Stimulated activated naive B cell treated with anti-CD40 and anti-IgM and Interleukin-4, amounts not matched to agents 10 μg/mL and 1 μg/mL and 100 μg/mL, for 72 hours (primary cell): Measurements from ENCODE around the gene CKAP4.

Experiments used
- ATAC-seq, 2 donors: fragments of 150-1000 bp; cut with Tn5 transposase; replicated peaks; 2 replicates each; pipeline ENCODE4 v1.10.0; 2021; ENCODE audit warnings: moderate library complexity in 1 of 2
- DNase-seq: peaks from one replicate; pipeline ENCODE4 v3.0.0; 2021
- H3K27ac Mint-ChIP-seq: one replicate; pipeline ENCODE4 v1.8.0; 2022; ENCODE audit warnings: mild to moderate bottlenecking, mixed read lengths
- H3K27me3 Mint-ChIP-seq, 2 donors: one replicate each; pipeline ENCODE4 v1.8.0; 2022; ENCODE audit warnings: mixed read lengths in 2 of 2
- H3K36me3 Mint-ChIP-seq, 2 donors: one replicate each; pipeline ENCODE4 v1.8.0; 2022; ENCODE audit warnings: mixed read lengths in 2 of 2, mild to moderate bottlenecking in 1 of 2
- H3K4me1 Mint-ChIP-seq, 2 donors: one replicate each; pipeline ENCODE4 v1.8.0; 2022; ENCODE audit warnings: mixed read lengths in 2 of 2, mild to moderate bottlenecking in 1 of 2
- H3K4me3 Mint-ChIP-seq, 2 donors: one replicate each; pipeline ENCODE4 v1.8.0; 2022; ENCODE audit warnings: mild to moderate bottlenecking in 2 of 2, mixed read lengths in 2 of 2, moderate library complexity in 1 of 2
- H3K9me3 Mint-ChIP-seq, 2 donors: one replicate each; pipeline ENCODE4 v1.8.0; 2022; ENCODE audit warnings: mixed read lengths in 2 of 2, mild to moderate bottlenecking in 1 of 2

The CKAP4 gene

GRCh38 chr12:106219043-106219442 lies 28.8 kb downstream of the CKAP4 start:
- DNase-seq (no peak), ATAC-seq (no peak)
- peaks cover 6 to 8% of the 10 kb centered on the region in 2 donors for H3K36me3 Mint-ChIP-seq
- no peak overlapping the region for H3K4me3 Mint-ChIP-seq
- peaks cover 5 to 6% of the 10 kb centered on the region in 2 donors for H3K9me3 Mint-ChIP-seq
- H3K27ac Mint-ChIP-seq = no peak overlapping the region
- H3K27me3 Mint-ChIP-seq = peaks cover 51 to 57% of the 10 kb centered on the region in 2 donors
- H3K4me1 Mint-ChIP-seq = peaks cover 6 to 8% of the 10 kb centered on the region in 2 donors

GRCh38 chr12:106217706-106218105 lies 30.1 kb downstream of the CKAP4 start:
- H3K4me1 Mint-ChIP-seq = peaks cover 6 to 7% of the 10 kb centered on the region in 2 donors
- peaks cover 59 to 61% of the 10 kb centered on the region in 2 donors for H3K27me3 Mint-ChIP-seq
- DNase-seq (no peak), ATAC-seq (no peak)
- H3K4me3 Mint-ChIP-seq = no peak overlapping the region
- no peak overlapping the region for H3K27ac Mint-ChIP-seq
- peaks cover 6 to 8% of the 10 kb centered on the region in 2 donors for H3K36me3 Mint-ChIP-seq
- H3K9me3 Mint-ChIP-seq = peaks cover 5 to 6% of the 10 kb centered on the region in 2 donors

DNA sequence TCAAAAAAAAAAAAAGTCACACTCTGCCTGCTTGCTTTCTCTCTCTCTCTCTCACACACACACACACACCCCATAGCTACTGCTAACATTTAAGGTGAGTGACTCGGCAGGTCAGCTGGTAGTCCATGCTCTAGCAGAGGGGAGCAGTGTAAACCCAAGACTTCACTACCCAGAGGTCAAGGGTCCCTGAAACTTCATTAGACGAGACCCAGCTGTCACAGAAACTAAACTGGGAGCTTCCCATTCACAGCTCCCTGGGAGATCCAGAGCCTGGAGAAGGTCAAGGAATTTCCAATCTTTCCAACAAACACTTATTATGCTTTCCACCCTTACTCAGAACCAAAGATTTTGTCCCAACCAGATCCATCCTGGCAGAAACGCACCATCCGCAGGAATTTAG lies 33.2 kb downstream of the CKAP4 start:
- Mint-ChIP-seq H3K9me3 (peaks cover 5 to 6% of the 10 kb centered on the region in 2 donors), H3K36me3 (peaks cover 6 to 8% of the 10 kb centered on the region in 2 donors), H3K27ac (no peak overlapping the region), H3K4me1 (no peaks in the 10 kb centered on the region), H3K4me3 (no peak overlapping the region), H3K27me3 (peaks cover 59 to 70% of the 10 kb centered on the region in 2 donors)
- ATAC-seq (no peak), DNase-seq (no peak)

- peaks cover 5 to 6% of the 10 kb centered on the region in 2 donors for H3K9me3 Mint-ChIP-seq
- ATAC-seq (no peak), DNase-seq (no peak)
- H3K27ac Mint-ChIP-seq = no peak overlapping the region
- peaks cover 4 to 7% of the 10 kb centered on the region in 2 donors for H3K36me3 Mint-ChIP-seq
- no peak overlapping the region for H3K4me3 Mint-ChIP-seq
- peaks cover 63 to 67% of the 10 kb centered on the region in 2 donors for H3K27me3 Mint-ChIP-seq
- no peaks in the 10 kb centered on the region for H3K4me1 Mint-ChIP-seq
Observed at GRCh38 chr12:106213662-106214061, 34.2 kb downstream of the CKAP4 start.

DNA sequence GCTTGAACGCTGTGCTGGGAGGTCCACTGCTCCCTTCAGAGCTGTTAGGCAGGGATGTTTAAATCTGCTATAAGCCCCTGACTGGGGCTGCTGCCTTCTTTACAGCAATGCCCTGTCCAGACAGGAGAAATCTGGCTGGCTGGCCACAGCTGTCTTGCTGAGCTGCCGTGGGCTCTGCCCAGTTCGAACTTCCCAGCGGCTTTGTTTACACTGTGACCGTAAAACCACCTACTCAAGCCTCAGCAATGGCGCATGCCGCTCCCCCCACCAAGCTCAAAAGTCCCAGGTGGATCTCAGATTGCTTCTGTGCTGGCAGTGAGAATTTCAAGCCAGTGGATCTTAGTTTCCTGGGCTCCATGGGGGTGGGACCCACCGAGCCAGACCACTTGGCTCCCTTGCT lies 35.8 kb downstream of the CKAP4 start:
- Mint-ChIP-seq H3K4me1 (no peaks in the 10 kb centered on the region), H3K27me3 (peaks cover 67 to 70% of the 10 kb centered on the region in 2 donors), H3K9me3 (peaks cover 8 to 10% of the 10 kb centered on the region in 2 donors), H3K27ac (no peak overlapping the region), H3K4me3 (no peak overlapping the region), H3K36me3 (no peaks in the 10 kb centered on the region)
- no peak for DNase-seq
- no peak for ATAC-seq

- Mint-ChIP-seq H3K27me3 (peaks cover 23 to 54% of the 10 kb centered on the region in 2 donors), H3K4me1 (no peaks in the 10 kb centered on the region), H3K27ac (no peak overlapping the region), H3K36me3 (peaks cover 0 to 2% of the 10 kb centered on the region in 2 donors), H3K9me3 (peaks cover 10 to 19% of the 10 kb centered on the region in 2 donors), H3K4me3 (no peak overlapping the region)
- DNase-seq (no peak), ATAC-seq (no peak)
Observed at GRCh38 chr12:106205208-106206069, 42.4 kb downstream of the CKAP4 start.

DNA sequence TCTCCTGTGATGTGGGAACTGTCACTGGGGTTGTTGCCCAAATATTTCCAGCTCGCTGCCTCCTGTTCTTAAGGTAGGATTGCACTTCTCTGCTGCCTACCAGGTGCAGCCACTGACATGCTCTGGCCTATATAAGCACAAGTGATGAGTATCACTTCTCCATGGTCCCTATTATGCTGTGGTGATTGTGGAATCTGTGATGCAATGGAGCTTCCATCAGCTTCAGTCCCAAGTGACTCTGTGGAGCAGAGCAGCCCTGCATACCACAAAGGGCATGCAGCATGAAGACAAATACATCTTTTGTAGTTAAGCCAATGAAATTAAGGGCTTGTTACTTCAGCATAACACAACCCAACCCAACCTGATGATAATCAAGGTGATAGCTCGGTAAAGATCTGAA lies 43.5 kb downstream of the CKAP4 start:
- peaks cover 0 to 2% of the 10 kb centered on the region in 2 donors for H3K36me3 Mint-ChIP-seq
- no peaks in the 10 kb centered on the region for H3K4me1 Mint-ChIP-seq
- ATAC-seq (peak in 1 of 2 donors; percentile 25), DNase-seq (no peak)
- peaks cover 10 to 19% of the 10 kb centered on the region in 2 donors for H3K9me3 Mint-ChIP-seq
- H3K27ac Mint-ChIP-seq = no peak overlapping the region
- H3K4me3 Mint-ChIP-seq = no peak overlapping the region
- peaks cover 22 to 46% of the 10 kb centered on the region in 2 donors for H3K27me3 Mint-ChIP-seq

- ATAC-seq = no peak
- no peak for DNase-seq
- Mint-ChIP-seq H3K27ac (no peak overlapping the region), H3K27me3 (peaks cover 16 to 31% of the 10 kb centered on the region in 2 donors), H3K36me3 (no peaks in the 10 kb centered on the region), H3K4me1 (no peaks in the 10 kb centered on the region), H3K4me3 (no peak overlapping the region), H3K9me3 (peaks cover 0 to 2% of the 10 kb centered on the region in 2 donors)
Observed at GRCh38 chr12:106197906-106198623, 49.8 kb downstream of the CKAP4 start.

DNA sequence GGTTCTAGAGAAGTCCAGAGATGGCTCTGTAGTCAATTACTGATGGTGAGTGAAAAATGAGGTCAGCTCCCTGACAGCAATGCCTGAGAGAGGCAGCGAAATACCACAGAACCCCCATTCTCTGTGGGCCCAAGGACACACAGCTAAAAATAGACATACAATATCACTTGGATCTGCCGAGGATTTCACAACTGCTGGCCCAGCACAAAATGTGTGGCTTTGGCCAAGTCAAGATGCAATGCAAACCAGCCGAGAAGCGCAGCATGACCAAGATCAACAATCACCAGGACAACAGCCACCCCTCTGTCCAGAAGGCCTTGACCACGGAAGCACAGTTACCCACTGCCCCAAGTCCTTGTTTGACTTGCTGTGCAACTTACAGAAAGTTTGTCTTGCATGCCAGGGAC lies 52.2 kb downstream of the CKAP4 start:
- Mint-ChIP-seq H3K27me3 (peaks cover 16 to 31% of the 10 kb centered on the region in 2 donors), H3K9me3 (peaks cover 0 to 2% of the 10 kb centered on the region in 2 donors), H3K4me1 (no peaks in the 10 kb centered on the region), H3K4me3 (no peak overlapping the region), H3K27ac (no peak overlapping the region), H3K36me3 (no peaks in the 10 kb centered on the region)
- DNase-seq = no peak
- ATAC-seq = no peak

DNA sequence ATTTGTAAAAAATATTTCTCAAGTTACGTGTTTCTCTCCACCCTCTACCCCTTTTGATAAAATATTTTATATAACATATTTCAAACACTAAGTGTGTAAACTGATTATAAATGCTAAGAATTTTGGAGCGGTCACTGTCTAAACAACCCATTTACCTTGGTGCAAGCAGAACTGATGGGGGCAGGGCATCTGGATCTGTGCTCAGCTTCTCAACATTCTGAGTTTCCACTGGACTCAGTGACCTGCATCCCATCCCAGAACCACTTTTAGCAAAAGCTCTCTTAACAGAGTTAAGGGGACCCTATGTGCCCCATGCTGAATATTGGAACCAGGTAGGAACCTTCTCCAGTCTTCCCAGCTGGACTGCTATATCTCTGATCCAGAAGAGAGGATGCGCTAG lies 53.5 kb downstream of the CKAP4 start:
- H3K36me3 Mint-ChIP-seq = no peaks in the 10 kb centered on the region
- no peaks in the 10 kb centered on the region for H3K4me1 Mint-ChIP-seq
- no peak for DNase-seq
- H3K27me3 Mint-ChIP-seq = peaks cover 15 to 29% of the 10 kb centered on the region in 2 donors
- no peak overlapping the region for H3K4me3 Mint-ChIP-seq
- H3K9me3 Mint-ChIP-seq = peaks cover 0 to 2% of the 10 kb centered on the region in 2 donors
- H3K27ac Mint-ChIP-seq = no peak overlapping the region
- ATAC-seq = no peak

- no peak overlapping the region for H3K4me3 Mint-ChIP-seq
- peaks cover 0 to 2% of the 10 kb centered on the region in 2 donors for H3K9me3 Mint-ChIP-seq
- H3K36me3 Mint-ChIP-seq = no peaks in the 10 kb centered on the region
- H3K27me3 Mint-ChIP-seq = peaks cover 20 to 37% of the 10 kb centered on the region in 2 donors
- H3K4me1 Mint-ChIP-seq = no peaks in the 10 kb centered on the region
- no peak overlapping the region for H3K27ac Mint-ChIP-seq
- no peak for ATAC-seq
- no peak for DNase-seq
Observed at GRCh38 chr12:106193394-106194215, 54.2 kb downstream of the CKAP4 start.

DNA sequence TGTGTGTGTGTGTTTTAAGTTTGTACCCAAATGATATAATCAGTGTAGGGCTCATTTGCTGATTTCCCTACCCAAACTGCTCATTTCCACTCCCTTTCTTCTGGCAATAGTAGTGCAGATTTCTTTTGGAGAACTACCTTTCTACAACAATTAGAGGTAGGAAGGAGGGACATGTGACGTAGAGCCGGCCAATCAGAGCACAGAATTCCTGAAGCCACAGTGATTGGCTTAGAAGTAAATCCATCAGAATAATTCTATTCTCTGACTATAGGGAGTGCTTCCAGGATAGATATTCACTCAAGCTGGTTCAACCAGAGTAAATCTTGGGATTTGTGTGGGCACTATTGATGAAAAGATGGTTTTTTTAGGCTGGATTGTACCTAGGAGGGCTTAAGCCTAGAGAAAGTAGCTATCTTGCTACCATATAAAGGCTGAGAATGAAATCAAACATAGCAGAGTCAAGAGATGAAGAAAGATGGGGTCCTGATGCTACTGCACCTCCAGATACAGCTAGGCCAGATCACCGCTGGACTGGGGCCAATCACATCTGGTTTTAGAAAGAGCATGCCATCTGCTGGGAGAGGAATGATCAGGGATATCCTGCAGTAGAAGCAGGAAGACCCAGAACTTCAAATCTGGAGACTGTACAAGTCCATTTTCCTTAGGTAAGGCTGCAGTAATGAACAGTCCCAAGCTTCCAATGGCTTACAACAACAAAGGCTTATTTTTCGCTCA lies 55.0 kb downstream of the CKAP4 start:
- ATAC-seq (no peak), DNase-seq (no peak)
- H3K9me3 Mint-ChIP-seq = no peaks in the 10 kb centered on the region
- no peaks in the 10 kb centered on the region for H3K36me3 Mint-ChIP-seq
- no peak overlapping the region for H3K27ac Mint-ChIP-seq
- H3K27me3 Mint-ChIP-seq = peaks cover 15 to 30% of the 10 kb centered on the region in 2 donors
- H3K4me1 Mint-ChIP-seq = no peaks in the 10 kb centered on the region
- H3K4me3 Mint-ChIP-seq = no peak overlapping the region

- Mint-ChIP-seq H3K36me3 (no peaks in the 10 kb centered on the region), H3K4me1 (no peaks in the 10 kb centered on the region), H3K27ac (no peak overlapping the region), H3K4me3 (no peak overlapping the region), H3K9me3 (no peaks in the 10 kb centered on the region), H3K27me3 (peaks cover 12 to 23% of the 10 kb centered on the region in 2 donors)
- DNase-seq (no peak), ATAC-seq (no peak)
Observed at GRCh38 chr12:106190581-106190980, 57.2 kb downstream of the CKAP4 start.
